ENCODE results near the gene DCUN1D2. TPM values are rescaled to one million over a fixed set of nuclear protein-coding genes. Genes with fewer than 3 reads are reported as not detected.

The DCUN1D2 gene
- total RNA-seq, 1 donor from 2014 or later, result 24.6 TPM

GRCh38 chr13:113537205-113537604 lies 46.7 kb upstream of the DCUN1D2 start:
- Histone ChIP-seq H3K27me3 (no peaks in the 10 kb centered on the region), H3K4me1 (no peaks in the 10 kb centered on the region), H3K27ac (no peak overlapping the region), H3K36me3 (peaks cover 10% of the 10 kb centered on the region), H3K9me3 (no peaks in the 10 kb centered on the region), H3K4me3 (no peak overlapping the region)
- ATAC-seq (no peak), DNase-seq (peak; percentile 25)
- no peak for TF ChIP-seq CTCF (IDR thresholded peaks at IDR 0.05)
- intact Hi-C loops (cut with DNase I), result no loop called here

GRCh38 chr13:113536461-113537110 lies 46.1 kb upstream of the DCUN1D2 start:
- no peak overlapping the region for H3K4me3 ChIP-seq
- no peaks in the 10 kb centered on the region for H3K9me3 ChIP-seq
- intact Hi-C loops (cut with DNase I), result no loop called here
- no peak overlapping the region for H3K27ac ChIP-seq
- H3K4me1 ChIP-seq, result no peaks in the 10 kb centered on the region
- DNase-seq (peak; percentile 23), ATAC-seq (no peak)
- H3K36me3 ChIP-seq, result peaks cover 12% of the 10 kb centered on the region
- H3K27me3 ChIP-seq, result no peaks in the 10 kb centered on the region
- no peak for TF ChIP-seq CTCF (IDR thresholded peaks at IDR 0.05)

GRCh38 chr13:113535381-113535781 lies 44.9 kb upstream of the DCUN1D2 start:
- Histone ChIP-seq H3K27ac (no peak overlapping the region), H3K9me3 (no peaks in the 10 kb centered on the region), H3K36me3 (peaks cover 23% of the 10 kb centered on the region), H3K4me3 (no peak overlapping the region), H3K27me3 (no peaks in the 10 kb centered on the region), H3K4me1 (no peaks in the 10 kb centered on the region)
- TF ChIP-seq CTCF (IDR thresholded peaks at IDR 0.05), result no peak
- intact Hi-C loops (cut with DNase I), result no loop called here
- DNase-seq, result peak; percentile 20
- ATAC-seq, result no peak

GRCh38 chr13:113534236-113534860 lies 43.8 kb upstream of the DCUN1D2 start:
- Histone ChIP-seq H3K27me3 (no peaks in the 10 kb centered on the region), H3K36me3 (peaks cover 31% of the 10 kb centered on the region), H3K4me1 (no peaks in the 10 kb centered on the region), H3K27ac (no peak overlapping the region), H3K9me3 (no peaks in the 10 kb centered on the region), H3K4me3 (no peak overlapping the region)
- ATAC-seq (no peak), DNase-seq (peak; percentile 21)
- intact Hi-C loops (cut with DNase I), result no loop called here
- TF ChIP-seq CTCF (IDR thresholded peaks at IDR 0.05), result no peak

- no peak overlapping the region for H3K27ac ChIP-seq
- H3K4me1 ChIP-seq, result peaks cover 2% of the 10 kb centered on the region
- TF ChIP-seq CTCF (IDR thresholded peaks at IDR 0.05), result no peak
- H3K4me3 ChIP-seq, result no peak overlapping the region
- no peaks in the 10 kb centered on the region for H3K9me3 ChIP-seq
- H3K36me3 ChIP-seq, result peaks cover 33% of the 10 kb centered on the region
- peak; percentile 38 for DNase-seq
- H3K27me3 ChIP-seq, result no peaks in the 10 kb centered on the region
- intact Hi-C loops (cut with DNase I), result no loop called here
- ATAC-seq, result no peak
These were observed 42.8 kb upstream of the DCUN1D2 start for GRCh38 chr13:113533161-113533840.
